GM19324 (cell line): Measurements from ENCODE around the gene MYL6B.

Source experiments
- ATAC-seq: cut with Tn5 transposase; IDR thresholded peaks from one replicate; pipeline ENCODE4 v1.9.1; 2021; ENCODE audit warnings: mild to moderate bottlenecking, moderate library complexity; ENCODE audit not compliant: unreplicated experiment, low FRiP score

Gene MYL6B

DNA sequence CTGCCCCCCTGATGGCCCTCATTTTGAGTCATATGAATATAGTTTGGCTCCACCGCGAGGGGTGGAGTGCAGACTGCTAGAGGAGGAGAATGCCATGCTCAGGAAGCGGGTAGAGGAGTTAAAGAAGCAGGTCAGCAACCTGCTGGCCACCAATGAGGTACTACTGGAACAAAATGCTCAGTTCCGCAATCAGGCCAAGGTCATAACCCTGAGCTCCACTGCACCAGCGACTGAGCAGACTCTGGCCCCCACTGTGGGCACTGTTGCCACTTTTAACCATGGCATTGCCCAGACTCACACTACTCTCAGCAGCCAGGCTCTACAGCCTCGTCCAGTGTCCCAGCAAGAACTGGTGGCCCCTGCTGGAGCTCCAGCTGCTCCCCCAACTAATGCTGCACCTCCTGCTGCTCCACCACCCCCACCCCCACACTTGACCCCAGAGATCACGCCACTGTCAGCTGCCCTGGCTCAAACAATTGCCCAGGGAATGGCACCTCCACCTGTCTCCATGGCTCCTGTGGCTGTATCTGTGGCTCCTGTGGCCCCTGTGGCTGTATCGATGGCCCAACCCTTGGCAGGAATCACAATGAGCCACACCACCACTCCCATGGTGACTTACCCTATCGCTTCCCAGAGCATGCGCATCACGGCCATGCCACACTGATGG, 31.1 kb upstream of the MYL6B start:
- ATAC-seq: no peak

DNA sequence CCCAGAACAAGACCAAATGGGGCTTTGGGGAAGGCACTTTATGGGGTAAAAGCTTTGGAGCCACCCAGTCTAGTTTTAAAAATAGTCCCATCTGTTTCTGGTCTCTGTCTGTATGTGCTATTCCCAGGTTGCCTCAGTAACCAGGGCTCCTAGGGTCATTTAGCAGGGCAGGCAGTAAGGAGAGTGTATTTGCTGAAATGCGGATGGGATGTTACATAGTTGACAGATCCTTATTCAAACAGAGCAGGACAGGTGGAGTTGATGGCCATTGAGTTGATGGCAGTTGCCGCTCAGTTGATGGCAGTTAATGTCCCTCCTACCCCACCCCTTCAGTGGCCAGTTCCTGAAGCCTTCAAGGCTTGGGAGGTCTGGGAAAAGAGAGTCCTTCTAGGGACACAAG, 29.8 kb upstream of the MYL6B start:
- ATAC-seq: no peak

DNA sequence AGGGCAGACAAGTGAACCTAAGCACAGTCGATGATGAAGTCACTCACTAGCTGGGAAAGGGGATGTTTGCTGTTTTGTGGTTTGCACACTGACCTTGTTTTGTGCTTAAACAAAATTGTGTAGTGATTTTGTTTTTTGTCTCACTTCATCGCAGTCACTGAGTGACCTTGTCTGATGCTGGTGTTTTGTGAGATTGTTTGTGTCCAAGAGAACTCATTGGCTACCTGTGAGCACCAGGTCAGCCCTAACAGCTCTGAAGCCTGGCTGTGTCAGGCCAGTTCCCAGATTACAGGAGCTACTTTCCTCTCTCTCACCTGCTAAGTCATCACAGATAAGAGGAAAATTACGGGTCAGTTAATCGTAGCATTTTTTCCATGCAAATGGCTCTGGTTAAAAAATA, 28.3 kb upstream of the MYL6B start:
- no peak for ATAC-seq

DNA sequence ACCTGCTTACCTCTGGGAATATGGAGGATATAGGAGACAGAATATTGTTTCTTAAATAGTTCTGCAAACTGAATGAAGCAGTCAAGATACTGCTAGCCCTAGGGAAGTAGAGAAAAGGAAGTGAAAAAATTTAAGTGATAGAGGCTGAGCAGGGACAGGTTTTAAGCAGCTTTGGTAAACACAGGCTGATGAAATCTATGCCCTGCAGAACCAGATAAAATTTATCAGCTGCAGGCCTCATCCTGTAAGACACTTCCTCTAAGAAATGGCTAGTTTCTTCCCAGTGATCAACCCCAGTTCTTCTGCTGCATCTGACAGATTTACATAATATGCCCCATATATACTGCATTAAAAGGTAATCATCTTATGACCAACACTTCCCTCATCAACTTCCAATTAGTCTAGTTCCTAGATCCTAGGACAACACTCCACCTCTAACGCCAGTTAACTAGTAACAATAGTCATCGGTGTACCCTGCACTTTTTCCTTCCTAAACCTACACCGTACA, 25.6 kb upstream of the MYL6B start:
- no peak for ATAC-seq

DNA sequence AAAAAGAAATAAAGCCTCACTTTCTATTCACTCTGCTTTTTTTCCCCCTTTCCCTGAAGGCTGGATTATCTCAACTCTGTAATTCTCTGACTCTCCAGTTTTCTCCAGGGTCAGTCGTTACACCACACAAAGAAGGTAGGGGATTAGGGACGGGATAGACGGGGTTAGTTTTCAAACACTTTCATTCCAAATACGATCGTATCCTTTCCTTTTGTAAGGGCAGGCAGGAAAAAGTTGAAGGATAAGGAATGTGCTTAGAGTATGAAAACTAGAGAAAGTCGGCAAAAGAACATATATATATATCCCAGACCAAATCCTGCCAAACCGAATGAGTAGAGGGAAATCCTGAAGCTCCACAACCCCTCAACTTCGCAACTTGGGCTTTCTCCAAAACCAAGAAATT, 24.9 kb upstream of the MYL6B start:
- ATAC-seq: no peak

DNA sequence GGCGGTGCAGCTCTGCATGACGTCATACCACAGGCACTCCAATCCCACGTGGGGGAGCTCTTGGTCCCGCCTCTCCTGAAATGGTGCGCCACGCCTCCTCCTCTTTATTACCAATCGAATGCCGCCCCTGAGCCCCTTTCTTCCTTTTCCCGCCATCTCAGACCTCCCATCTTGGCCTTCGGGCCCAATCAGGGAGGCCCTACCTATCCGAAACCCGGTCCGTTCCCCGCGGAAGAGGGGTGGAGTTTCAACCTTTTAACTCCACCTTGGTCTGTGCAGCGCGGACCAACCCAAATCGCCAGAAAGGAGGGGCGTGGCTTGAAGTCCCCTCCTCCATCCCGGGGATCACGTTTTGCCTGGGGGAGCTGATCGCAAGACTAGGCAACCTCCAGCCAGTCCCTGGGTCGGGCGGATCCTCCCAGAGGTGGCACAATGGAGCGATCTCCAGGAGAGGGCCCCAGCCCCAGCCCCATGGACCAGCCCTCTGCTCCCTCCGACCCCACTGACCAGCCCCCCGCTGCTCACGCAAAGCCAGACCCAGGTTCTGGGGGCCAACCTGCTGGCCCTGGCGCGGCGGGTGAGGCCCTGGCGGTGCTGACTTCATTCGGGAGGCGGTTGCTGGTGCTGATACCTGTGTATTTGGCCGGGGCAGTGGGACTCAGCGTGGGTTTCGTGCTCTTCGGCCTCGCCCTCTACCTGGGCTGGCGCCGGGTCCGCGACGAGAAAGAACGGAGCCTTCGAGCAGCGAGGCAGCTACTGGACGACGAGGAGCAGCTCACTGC, 24.3 kb upstream of the MYL6B start, which contains the start of gene ESYT1:
ESYT1 (plus strand) TSS at position 380 of the 782 bp plus-strand sequence; CDS start at position 433, 53 bp downstream.
- peak; percentile 89 for ATAC-seq

DNA sequence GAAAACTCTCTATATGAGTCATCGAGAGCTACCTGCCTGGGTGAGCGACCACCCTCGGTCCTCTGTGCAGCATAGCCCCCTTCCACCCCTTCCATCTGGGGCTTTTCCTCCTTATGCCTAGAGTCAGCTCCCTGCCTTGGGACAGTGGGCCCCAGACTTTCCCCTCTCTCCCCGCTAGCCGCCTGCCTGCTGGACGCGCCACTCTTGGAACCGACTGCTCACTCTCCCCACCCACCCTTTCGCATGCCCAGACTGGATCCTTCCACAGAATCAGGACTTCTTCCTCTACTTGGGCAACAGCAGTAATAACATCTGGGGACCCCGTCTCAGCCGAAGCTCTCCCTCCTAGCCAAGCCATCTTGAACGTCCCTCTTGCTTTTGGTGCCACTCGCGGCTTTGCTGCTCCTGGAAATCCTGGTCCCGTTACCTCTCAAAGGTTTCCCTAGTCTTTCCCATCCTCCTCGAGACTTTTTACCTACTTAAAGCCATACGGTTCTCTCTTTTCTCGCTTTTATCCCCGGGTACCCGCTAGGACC, 23.6 kb upstream of the MYL6B start:
- no peak for ATAC-seq

DNA sequence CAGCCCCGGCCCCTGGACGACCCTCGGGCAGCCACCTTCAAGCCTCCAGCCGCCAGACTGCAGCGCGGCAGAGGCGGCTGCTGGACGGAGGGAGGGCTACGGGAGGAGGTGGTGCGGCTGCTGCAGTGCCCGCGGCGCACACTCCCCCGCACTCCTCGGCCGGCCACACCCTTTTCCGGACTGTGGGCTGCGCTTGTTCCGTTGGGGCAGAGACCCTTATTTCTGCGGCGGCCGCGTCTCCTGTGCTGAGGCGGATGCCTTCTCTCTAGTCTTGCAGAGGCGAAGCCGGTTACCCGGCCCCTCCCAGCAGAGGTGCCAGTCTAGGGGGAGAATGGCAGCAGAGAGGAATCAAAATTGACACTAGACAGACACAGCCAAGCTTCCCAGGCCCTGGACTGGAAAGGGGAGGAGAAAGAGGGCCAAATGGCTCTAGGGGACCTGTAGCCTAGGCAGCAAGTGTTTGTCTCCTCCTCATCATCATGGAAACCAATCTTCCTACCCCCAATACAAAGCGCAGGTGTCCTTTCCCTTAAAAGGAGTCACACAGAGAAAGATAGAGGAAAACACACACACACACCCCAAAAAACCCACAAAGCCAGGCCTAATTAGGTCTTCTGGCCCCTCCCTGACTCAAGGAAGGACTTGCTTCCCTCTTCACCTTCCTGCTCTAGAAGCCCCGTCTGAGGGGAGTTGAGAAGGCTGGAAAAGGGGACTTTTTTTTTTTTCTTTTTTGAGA, 23.0 kb upstream of the MYL6B start:
- peak; percentile 35 for ATAC-seq

DNA sequence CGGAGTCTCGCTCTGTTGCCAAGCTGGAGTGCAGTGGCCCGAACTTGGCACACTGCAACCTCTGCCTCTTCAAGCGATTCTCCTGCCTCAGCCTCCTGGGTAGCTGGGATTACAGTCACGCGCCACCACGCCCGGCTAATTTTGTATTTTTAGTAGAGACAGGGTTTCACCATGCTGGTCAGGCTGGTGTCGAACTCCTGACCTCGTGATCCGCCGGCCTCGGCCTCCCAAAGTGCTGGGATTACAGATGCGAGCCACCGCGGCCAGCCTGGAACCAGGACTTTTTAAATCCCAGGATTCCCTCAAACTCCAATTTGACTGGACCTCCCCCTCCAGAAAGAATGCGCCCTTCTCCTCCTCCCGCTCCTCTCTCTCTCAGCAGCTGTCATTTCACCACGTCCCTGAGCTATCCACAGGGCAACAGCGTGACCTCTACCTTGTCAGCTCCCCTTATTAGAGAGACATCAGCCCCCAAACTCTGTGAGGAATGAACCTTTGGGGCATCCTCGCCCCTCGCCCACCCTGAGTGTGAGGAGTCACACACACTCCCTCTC, 22.4 kb upstream of the MYL6B start:
- ATAC-seq: no peak

DNA sequence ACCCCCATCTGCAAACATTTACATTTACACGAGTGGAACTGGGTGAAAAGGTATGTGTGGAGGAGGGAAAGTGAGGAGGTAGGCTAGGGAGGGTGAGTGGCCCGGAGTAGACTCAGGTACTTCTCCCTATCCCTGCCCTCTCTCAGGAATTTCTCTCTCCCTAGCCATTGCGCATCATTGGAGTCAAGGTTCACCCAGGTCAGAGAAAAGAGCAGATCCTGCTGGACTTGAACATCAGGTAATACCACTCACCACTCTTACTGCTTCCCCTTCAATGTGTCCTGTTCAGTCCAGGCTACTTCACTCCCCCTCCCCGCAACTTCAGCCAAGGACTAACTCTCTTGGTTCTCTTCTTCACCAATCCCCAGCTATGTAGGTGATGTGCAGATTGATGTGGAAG, 21.5 kb upstream of the MYL6B start:
- ATAC-seq: no peak

DNA sequence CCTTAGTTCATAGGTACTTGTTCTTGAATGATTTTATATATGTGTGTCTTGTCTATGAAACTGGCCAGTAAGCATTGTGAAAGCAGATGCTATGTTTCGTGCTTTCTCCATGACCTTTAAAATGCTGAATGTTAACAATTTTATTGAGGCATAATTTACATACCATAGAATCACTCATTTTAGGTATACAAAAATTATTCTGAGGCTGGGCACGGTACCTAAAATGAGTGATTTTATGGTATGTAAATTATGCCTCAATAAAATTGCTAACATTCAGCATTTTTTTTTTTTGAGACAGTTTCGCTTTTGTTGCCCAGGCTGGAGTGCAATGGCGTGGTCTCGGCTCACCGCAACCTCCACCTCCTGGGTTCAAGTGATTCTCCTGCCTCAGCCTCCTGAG, 17.5 kb upstream of the MYL6B start:
- ATAC-seq: no peak

DNA sequence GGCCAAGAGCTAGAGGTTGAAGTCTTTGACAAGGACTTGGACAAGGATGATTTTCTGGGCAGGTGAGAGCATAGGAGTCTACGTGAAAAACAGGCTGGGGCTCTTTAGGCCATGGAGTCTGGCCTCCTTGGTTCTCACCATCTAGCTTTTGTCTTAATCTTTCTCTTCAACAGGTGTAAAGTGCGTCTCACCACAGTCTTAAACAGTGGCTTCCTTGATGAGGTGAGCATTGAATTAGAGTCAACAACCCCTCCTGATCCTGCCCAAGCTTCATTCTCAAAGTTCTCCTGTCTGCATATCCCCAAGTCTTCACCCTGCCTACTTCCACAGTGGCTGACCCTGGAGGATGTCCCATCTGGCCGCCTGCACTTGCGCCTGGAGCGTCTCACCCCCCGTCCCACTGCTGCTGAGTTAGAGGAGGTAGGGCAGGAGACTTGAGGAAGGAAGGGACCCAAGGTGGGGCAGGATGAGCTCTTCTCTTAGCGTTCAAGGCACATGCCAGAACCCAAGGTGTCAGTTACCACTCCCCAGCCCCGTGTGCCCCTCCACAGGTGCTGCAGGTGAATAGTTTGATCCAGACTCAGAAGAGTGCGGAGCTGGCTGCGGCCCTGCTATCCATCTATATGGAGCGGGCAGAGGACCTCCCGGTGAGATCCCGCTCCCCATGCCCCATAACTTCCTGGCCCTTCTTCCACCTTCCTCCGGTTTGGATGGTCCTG, 14.4 kb upstream of the MYL6B start:
- no peak for ATAC-seq

DNA sequence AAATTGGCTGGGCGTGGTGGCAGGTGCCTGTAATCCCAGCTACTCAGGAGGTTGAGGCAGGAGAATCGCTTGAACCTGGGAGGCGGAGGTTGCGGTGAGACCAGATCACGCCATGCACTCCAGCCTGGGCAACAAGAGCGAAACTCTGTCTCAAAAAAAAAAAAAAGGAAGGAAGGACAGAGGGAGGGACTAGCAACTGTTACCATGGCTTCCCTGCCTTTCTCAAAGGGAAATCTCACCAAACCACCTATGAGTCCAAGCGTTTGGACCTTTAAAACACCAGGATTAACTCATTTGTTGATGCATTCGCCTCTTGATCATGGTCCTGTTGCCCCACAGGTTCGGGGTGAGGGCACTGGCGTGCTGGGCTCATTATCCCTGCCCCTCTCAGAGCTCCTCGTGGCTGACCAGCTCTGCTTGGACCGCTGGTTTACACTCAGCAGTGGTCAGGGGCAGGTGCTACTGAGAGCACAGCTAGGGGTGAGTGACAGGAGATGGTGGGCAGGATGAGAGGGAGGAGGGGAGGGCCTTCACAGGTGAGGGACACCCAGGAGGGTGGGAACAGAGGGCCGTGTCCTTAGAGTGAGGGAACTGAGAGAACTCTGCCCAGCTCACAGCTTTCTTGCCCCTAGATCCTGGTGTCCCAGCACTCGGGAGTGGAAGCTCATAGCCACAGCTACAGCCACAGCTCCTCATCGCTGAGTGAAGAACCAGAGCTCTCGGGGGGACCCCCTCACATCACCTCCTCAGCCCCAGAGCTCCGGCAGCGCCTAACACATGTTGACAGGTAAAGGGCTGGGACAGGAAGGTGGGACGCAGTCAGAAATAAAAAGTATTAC, 10.2 kb upstream of the MYL6B start:
- ATAC-seq: no peak

DNA sequence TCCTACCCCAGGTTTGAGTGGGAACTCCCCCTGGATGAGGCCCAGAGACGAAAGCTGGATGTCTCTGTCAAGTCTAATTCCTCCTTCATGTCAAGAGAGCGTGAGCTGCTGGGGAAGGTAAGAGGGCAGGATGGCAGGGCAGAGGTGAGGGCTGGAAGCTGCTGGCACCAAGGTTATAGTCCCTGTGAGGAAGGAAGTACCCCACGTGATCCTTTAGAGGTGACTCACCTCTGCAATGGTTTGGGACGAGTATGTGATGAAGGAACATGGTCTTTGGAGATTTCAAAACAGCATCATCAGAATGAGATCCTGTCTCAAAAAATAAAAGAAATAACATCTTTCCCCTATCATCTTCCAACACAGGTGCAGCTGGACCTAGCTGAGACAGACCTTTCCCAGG, 9.2 kb upstream of the MYL6B start:
- no peak for ATAC-seq

DNA sequence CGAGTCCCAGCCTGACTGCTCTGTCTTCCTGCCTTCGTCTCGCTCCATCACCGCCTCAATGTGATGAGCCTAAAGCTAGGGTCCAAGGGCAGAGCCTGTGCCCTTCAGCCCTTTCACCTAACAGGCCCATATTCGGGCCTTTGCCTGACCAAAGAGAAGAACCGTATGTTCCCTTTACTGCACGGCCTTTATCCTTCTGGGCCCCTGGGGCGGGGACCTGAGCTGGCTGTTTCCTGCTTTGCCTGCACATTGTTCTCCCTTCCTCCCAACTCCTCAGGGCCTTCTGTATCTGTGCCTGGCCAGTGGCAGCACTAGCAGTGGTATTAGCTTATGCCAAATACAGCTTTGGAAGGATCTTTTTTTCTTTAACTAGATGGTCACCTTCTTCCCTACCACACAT, 8.5 kb upstream of the MYL6B start:
- no peak for ATAC-seq

DNA sequence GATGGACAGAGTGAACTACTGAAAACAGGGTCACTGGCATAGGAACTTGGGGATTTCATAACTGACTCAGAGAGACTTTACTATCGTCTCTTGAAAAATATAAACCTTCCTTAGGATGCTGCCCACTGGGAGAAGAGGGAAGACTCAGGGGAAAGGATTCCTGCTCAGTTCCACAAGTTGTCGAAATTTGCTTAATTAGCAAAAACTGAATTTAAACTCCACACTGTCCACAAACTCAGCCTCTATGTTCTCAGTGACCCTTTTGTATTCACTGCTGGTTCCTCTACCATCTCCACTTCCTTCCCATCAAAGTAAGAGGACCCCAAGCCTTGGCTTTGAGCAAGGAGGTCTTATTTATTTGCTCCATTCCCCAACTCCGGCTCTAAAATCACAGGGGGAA, 7.2 kb upstream of the MYL6B start:
- ATAC-seq: no peak

DNA sequence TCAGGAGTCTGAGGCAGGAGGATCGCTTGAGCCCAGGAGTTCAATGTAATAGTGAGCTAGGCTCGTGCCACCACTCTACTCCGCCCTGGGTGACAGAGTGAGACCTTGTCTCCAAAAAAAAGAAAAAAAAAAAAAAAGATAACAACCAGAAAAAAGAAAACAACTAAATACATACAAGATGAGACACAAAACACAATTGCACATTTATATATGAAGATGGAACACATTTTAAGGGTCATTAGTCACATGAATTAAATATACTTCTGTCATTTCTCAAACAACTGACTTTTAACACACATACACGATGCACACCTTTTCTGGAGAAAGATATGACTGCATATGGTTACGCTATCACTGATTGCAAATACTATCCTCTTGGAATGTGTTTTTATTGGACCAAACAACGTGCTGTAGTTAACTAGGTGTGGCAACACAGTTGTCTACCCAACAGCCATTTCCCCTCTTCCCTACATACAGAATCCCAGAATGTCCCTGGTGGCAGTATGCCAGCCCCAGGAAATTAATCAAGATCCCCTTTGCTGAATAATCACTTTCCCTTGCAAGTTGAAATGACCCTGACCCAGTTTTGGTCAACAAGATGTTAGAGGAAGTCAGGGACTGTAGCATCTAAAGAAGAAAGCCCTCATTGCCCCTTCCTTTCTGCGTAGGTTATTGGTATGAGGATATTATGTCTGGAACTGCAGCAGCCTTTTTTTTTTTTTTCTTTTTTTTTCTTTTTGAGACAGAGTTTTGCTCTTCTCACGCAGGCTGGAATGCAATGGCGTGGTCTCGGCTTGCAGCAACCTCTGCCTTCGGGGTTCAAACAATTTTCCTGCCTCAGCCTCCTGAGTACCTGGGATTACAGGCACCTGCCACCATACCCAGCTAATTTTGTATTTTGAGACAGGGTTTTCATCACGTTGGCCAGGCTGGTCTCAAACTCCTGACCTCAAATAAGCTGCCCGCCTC, 5.6 kb upstream of the MYL6B start:
- no peak for ATAC-seq

DNA sequence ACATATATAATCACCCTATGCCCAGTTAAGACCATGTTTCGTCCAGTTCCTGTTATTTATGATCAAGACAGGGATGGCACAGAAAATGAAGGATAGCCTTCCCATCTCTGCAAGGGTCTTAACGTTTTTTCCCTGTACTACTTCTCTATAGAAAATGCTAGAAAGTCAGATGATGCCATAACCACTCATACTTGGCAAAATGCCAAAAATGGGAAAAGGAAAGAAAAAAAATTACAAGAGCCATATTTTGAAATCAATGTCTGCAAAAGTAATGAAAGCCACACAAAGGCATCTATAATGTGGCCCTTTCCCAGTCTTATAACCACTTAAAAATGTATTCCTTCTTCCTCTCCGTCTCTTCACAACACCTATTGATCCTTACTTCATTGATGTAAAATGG, 1.8 kb upstream of the MYL6B start:
- ATAC-seq: no peak
